GM19240 (cell line): ENCODE data around the gene MADCAM1.
"Not testable (repeated sequence)": the region's sequence is repeated elsewhere in the genome, so short reads cannot be mapped to it uniquely, and the experiment has no call there.

Source experiments
- DNase-seq: peaks from one replicate; pipeline ENCODE4 v3.0.0; 2011; ENCODE audit warnings: low spot score; ENCODE audit not compliant: insufficient read length

MADCAM1 gene

GRCh38 chr19:465056-465816 is 31.1 kb upstream of the MADCAM1 start:
- no peak for DNase-seq

DNA sequence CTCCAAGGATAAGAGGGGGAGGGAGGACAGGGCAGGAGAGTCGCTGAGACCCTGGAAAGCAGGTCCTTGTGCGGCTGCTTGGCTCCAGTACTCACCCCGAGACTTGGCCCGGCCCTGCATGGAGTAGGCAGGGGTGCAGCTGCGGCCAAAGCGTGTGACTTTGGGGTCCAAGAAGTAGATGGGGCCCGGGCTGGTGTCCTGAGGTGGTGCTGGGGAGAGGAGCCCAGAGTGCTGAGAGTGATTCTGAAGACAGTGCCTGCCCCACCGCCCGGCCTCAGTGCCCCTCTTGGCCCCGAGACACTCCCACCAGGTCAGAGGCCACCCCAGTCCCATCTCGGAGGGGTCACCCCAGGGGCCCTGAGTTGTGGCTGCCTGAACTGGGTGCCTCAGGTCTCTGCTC is 28.7 kb upstream of the MADCAM1 start:
- no peak for DNase-seq

DNA sequence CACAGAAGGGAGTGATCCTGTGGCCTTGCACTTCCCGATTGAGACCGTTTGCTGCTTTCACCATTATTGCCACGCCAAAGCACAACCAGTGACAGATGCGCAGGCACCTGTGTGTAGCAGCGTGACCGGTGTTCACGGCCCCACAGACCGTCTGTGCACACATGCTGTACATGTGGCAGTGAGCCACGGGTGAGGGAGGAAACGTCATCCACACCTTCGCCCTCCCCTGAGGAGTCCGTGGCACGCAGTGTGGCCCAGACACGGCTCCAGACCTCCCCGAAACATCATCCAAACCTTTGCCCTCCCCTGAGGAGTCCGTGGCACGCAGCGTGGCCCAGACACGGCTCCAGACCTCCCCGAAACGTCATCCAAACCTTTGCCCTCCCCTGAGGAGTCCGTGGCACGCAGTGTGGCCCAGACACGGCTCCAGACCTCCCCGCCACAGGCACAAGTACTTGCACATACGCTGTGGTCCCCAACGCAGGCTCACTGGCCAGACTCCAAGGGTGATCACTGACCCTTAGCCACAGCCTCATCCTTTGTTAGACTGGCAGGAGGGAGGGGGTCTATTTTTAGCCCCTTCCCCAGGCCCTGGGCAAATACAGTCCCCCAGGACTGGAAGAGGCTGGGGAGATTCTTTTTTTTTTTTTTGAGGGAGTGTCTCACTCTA is 27.6 kb upstream of the MADCAM1 start:
- no peak for DNase-seq

DNA sequence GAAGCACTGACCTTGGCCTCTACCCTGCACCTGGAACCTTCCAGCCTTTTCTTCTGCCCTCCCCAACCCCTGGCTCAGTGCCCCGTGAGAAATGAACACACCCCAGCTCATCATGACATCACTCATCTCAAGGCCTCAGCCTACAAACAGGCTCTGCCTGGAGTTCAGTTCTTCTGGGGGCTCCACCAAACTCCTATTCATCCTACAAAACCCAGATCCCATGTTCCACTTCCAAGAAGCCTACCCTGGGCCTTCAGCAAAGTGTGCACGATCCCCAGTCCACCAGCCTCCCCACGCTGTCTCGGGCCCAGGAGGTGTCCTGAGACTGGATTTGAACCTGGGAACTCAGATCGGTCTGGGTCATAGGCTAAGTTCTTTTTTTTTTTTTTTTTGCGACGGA is 26.5 kb upstream of the MADCAM1 start:
- DNase-seq: no peak

- DNase-seq: no peak
Observed at GRCh38 chr19:470701-471100, 25.6 kb upstream of the MADCAM1 start.

DNA sequence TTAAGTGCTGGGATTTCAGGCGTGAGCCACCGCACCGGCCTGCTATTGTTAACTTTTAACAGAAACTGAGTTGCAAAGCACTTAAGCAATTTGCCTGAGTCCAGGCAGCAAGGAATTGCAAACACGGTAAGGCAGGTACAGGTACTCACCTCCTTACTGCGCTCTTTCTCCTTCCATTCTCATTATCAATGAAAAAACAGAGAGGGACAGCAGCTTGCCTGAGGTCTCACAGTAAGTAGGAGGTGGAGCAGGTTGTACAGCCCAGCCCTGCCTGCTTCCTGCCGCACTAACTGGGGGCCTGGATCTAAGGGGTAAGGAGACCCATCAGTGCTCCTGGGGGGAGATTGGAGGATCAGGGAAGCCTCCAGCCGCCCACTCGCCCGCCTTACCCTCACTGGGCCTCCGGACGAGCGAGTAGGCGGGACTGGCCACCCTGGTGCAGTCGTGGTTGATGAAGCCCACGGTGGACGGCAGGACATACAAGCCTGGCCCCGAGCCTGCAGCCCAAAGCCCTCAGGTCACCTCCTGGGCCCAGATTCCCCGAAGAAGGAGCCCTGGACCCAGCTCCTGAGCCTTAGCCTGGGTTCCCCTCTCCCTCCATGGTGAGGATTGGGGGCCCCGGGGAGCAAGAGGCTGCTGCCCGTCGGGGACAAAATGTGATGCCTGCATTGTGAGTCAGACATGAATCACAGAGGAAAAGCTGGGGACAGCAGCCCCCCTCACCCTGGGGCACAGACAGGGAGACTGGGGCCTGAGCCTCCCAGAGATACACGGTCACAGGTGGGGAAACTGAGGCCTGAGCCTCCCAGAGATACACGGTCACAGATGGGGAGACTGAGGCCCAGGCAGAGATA is 24.1 kb upstream of the MADCAM1 start:
- no peak for DNase-seq

DNA sequence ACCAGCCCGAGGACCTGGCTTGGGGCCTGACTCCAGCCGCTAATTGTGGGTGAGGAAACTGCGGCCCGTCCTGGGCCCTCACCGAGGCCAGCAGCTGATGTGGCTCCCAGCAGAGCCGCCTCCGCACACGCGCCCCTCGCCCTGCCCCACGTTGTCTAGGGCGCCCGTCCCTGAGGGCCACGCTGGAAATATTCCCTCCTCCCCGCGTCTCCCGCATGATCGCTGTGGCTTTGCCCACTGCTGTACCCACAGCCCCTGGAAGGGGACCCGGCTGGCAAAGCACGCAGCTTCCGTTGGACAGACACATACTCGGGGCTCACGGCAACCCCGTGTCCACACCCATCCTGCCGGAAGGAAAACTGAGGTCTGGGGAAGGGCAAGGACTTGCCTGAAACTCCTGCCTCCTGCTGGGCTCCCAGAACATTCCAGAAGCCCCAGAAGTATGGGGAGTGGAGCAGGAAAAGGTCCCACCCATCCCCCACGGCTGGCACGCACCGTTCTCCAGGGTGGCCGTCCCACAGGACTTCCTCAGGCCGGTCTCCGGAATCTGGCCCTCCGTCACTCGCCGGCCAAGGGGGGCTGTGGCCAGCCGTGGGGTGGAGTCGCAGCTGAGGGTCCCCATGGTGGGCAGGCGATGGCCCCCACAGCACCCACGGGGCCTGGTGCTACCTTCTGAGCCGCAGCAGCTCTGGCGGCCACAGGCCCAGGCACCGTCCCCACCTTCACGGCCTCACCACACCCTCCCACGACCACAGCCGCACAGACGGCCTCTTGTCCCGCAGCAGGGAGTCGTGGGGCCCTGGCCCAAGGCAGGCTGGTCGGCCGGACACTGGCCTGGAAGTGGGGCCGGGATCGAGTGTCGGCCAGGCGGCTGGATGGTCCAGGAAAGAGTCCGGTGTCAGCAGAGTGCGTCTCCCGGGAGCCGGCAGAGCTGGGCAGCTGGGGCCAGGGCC is 21.9 kb upstream of the MADCAM1 start:
- no peak for DNase-seq

- no peak for DNase-seq
Observed at GRCh38 chr19:475360-475759, 20.9 kb upstream of the MADCAM1 start.

DNA sequence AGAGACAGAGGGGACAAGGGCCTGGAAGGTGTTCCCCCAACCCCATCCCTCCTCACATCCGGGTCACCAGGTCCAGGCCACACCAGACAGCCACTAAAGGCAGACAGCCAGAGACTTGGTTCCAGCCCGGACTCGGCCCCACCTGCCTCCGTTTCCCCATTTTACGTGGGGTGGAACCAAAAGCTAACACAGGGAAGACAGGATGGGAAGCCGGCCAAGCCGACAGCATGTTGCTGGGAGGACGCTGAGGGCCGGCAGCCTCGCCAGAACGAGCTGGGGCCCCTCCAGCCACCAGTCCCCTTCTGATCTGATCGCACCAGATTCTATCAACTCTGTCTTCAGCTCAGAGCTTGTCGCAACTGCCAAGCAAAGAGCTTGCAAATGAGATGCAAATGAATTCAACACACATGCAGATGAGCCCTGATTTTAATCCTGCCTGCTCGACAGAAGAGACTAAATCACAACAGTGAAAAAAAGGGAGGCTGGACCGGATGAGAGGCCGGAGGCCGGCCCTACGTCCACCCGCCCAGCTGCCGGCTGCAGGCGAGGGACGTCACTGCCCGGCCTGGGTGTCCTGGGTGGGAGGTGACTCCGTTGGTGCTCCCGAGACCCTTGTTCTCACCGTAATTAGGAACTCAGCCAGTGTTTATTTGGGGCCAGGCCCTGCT is 17.9 kb upstream of the MADCAM1 start:
- no peak for DNase-seq

DNA sequence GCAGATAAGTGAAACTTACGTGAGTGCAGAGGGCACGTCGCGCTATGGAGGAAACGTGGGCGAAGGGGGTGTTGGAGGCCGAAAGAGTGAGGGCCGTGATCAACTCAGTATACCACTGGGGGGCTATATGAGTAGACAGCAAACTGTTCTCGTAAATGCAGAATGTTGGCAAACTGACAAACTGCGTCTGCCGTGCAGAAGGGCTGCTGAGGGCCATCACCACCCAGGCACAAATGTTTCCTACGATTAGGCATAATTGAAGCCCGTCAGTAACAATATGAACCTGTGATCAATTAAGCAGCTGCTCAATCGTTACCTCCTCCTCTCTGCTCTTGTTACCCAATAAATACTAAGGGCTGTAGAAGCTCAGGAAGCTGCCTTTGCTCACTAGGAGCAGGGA is 17.3 kb upstream of the MADCAM1 start:
- DNase-seq: no peak

DNA sequence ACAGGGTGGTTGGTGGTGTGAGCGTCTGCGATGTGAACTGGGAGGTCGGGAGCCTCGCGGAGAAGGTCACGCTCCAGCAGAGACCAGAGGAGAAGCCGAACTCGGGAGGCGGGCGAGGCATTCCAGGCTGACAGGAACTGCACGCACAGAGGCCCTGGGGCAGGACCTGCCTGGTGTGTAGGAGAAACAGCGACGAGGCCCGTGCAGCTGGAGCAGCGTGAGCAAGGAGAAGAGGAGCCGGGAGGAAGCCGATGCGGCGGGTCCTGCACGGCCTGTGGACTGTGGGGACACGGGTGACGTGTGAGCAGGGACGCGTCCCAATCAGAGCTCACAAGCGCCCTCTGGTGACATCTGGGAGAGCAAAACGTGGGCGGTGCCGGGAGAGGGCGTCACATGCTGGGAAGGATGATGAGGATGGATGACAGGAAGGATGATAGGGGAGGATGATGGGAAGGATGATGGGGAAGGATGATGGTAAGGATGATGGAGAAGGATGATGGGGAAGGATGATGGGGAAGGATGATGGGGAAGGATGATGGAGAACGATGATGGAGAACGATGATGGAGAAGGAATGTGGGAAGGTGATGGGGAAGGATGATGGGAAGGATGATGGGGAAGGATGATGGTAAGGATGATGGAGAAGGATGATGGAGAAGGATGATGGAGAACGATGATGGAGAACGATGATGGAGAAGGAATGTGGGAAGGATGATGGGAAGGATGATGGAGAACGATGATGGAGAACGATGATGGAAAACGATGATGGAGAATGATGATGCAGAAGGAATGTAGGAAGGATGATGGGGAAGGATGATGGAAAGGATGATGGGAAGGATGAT is 16.1 kb upstream of the MADCAM1 start:
- no peak for DNase-seq

GRCh38 chr19:481100-481499 is 15.2 kb upstream of the MADCAM1 start:
- DNase-seq: not testable (repeated sequence)

GRCh38 chr19:482186-483041 is 13.9 kb upstream of the MADCAM1 start:
- DNase-seq: no peak

GRCh38 chr19:483332-484072 is 12.8 kb upstream of the MADCAM1 start:
- no peak for DNase-seq

DNA sequence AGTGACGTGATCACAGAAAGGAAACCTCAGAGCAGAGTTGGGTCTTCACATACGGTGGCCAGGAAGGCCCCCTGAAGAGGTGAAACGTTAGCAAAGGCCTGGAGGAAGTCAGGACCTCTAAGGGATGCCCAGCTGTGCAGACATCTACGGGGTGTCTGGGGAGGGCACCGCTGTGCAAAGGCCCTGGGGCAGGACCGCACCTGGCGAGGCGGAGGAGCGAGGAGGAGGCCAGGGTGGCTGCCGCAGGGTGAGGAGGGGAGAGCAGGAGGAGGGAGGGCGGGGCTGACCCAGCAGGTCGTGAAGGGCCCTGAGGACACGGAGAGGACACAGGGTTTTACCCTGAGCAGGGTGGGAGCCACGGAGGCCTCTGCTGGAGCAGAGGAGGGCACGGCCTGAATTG is 11.8 kb upstream of the MADCAM1 start:
- no peak for DNase-seq

DNA sequence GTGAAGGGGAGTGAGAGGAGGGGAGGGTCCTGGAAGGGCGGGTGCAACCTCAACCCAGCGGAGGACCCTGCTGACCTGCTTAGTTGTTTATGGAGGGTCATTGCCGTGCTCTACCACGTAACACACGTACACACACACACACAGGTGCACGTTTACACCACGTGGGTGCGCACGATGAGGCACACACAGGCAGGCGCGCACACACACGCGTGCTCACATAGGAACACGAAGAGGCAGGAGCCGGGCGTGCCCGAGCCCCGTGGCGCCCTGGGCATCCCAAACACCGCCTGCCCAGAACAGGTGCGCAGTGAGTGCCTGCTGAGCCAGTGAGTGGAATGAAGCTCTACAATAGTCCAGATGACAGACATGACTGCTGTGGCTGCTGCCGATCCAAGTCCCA is 11.2 kb upstream of the MADCAM1 start:
- DNase-seq: no peak

DNA sequence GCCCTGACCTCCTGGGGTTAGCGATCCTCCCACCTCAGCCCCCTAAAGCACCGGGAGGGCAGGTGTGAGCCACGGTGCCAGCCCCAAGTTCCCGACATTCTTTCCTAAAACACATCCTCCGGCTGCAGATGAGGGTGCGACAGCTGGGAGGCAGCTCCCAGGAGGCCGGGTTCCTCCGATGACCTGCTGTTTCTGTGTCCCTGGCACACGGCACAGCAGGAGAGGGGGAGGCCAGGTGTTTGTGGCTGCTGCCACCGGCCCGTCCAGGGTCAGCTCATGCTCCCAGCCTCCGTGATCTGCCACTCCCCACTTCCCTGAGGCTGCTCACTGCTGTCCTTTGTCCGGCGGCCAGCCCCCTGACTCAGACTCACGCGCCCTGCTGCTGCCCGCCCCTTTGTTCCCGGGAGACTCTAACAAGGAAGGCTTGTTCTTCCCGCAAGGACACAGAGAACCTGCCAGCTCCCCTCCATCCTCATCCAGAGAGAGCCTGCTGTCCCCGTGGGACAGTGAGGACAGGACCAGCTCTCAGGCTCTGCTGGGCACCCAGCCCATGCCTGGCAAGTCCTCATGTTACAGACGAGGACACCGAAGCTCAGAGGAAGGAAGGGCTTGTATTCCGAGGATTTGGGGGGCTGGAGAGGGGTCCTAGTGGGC is 10.6 kb upstream of the MADCAM1 start:
- no peak for DNase-seq
